SK-N-SH treated with all-trans-retinoic acid at 6 μM for 48 hours (cell line): Measurements from ENCODE around the gene PRR11.

Experiments used
- ATAC-seq: fragments of 200-7000 bp; cut with Tn5 transposase; 3 replicates; pipeline ENCODE4 v1.9.1; 2020; ENCODE audit warnings: mild to moderate bottlenecking, moderate library complexity
- BACH2 ChIP-seq: fragments of 250-450 bp; sonication (Bioruptor Pico); IDR thresholded peaks from 2 replicates; pipeline ENCODE4 v1.9.0; 2021; ENCODE audit warnings: mild to moderate bottlenecking, borderline replicate concordance
- CSDC2 ChIP-seq: fragments of 250-450 bp; sonication (Bioruptor Pico); IDR thresholded peaks from 2 replicates; pipeline ENCODE4 v1.5.0; 2020; ENCODE audit warnings: mild to moderate bottlenecking, moderate library complexity
- ESRRG ChIP-seq: fragments of 250-450 bp; sonication (Bioruptor Pico); IDR thresholded peaks from 2 replicates; pipeline ENCODE4 v1.6.1; 2021; ENCODE audit warnings: mild to moderate bottlenecking
- GLIS3 ChIP-seq: fragments of 250-450 bp; sonication (Bioruptor Pico); IDR thresholded peaks from 2 replicates; pipeline ENCODE4 v1.5.0; 2020; ENCODE audit warnings: mild to moderate bottlenecking, moderate library complexity
- ISL1 ChIP-seq: fragments of 250-450 bp; sonication (Bioruptor Pico); IDR thresholded peaks from 2 replicates; pipeline ENCODE4 v2.1.2; 2022; ENCODE audit warnings: mild to moderate bottlenecking, moderate library complexity
- OSR1 ChIP-seq: fragments of 250-450 bp; sonication (Bioruptor Pico); IDR thresholded peaks from 2 replicates; pipeline ENCODE4 v1.8.0; 2022; ENCODE audit warnings: moderate library complexity, mild to moderate bottlenecking, inconsistent platforms
- PPARA ChIP-seq: fragments of 250-450 bp; sonication (Bioruptor Pico); IDR thresholded peaks from 2 replicates; pipeline ENCODE4 v1.5.0; 2020; ENCODE audit warnings: mild to moderate bottlenecking, borderline replicate concordance
- RARB ChIP-seq: fragments of 250-450 bp; sonication (Bioruptor Pico); IDR thresholded peaks from 2 replicates; pipeline ENCODE4 v1.8.0; 2021; ENCODE audit warnings: mild to moderate bottlenecking, moderate library complexity
- SNAI2 ChIP-seq: fragments of 250-450 bp; sonication (Bioruptor Pico); IDR thresholded peaks from 2 replicates; pipeline ENCODE4 v1.5.0; 2020; ENCODE audit warnings: mild to moderate bottlenecking, moderate library complexity
- TCF4 ChIP-seq: fragments of 250-450 bp; sonication (Bioruptor Pico); IDR thresholded peaks from 2 replicates; pipeline ENCODE4 v1.8.0; 2021; ENCODE audit warnings: mild to moderate bottlenecking, moderate library complexity, borderline replicate concordance
- TOX ChIP-seq: fragments of 250-450 bp; sonication (Bioruptor Pico); IDR thresholded peaks from 2 replicates; pipeline ENCODE4 v1.8.0; 2021; ENCODE audit warnings: mild to moderate bottlenecking, moderate library complexity, borderline replicate concordance
- ZC3H10 ChIP-seq: fragments of 250-450 bp; sonication (Bioruptor Pico); IDR thresholded peaks from 2 replicates; pipeline ENCODE4 v1.5.1; 2021; ENCODE audit warnings: mild to moderate bottlenecking, moderate library complexity
- ZFP3 ChIP-seq: fragments of 250-450 bp; sonication (Bioruptor Pico); IDR thresholded peaks from 2 replicates; pipeline ENCODE4 v1.5.0; 2020; ENCODE audit warnings: mild to moderate bottlenecking, moderate library complexity
- ZFP30 ChIP-seq: fragments of 450-650 bp; formaldehyde crosslinking; IDR thresholded peaks from 2 replicates; pipeline ENCODE4 v1.5.0; 2022; ENCODE audit warnings: mild to moderate bottlenecking, moderate library complexity
- ZNF565 ChIP-seq: fragments of 450-650 bp; formaldehyde crosslinking; conservative IDR thresholded peaks from 2 replicates; pipeline ENCODE4 v1.5.0; 2020; ENCODE audit warnings: low read depth, mild to moderate bottlenecking, moderate library complexity
- ZNF70 ChIP-seq: fragments of 450-650 bp; formaldehyde crosslinking; IDR thresholded peaks from 2 replicates; pipeline ENCODE4 v1.5.0; 2020; ENCODE audit warnings: mild to moderate bottlenecking, moderate library complexity
- ZNF8 ChIP-seq: fragments of 450-650 bp; formaldehyde crosslinking; IDR thresholded peaks from 2 replicates; pipeline ENCODE4 v1.5.0; 2020; ENCODE audit warnings: mild to moderate bottlenecking, moderate library complexity
- TF ChIP-seq, protein P1 (sequence below): fragments of 250-450 bp; sonication (Bioruptor Pico); IDR thresholded peaks from 2 replicates; pipeline ENCODE4 v1.5.1; 2021; ENCODE audit warnings: mild to moderate bottlenecking, moderate library complexity
- TF ChIP-seq, protein P2 (sequence below): fragments of 250-450 bp; sonication (Bioruptor Pico); IDR thresholded peaks from 2 replicates; pipeline ENCODE4 v1.5.1; 2020; ENCODE audit warnings: low read depth, mild to moderate bottlenecking, moderate library complexity
- TF ChIP-seq, protein P3 (sequence below): fragments of 250-450 bp; sonication (Bioruptor Pico); IDR thresholded peaks from 2 replicates; pipeline ENCODE4 v1.8.0; 2020; ENCODE audit warnings: mild to moderate bottlenecking, moderate library complexity, borderline replicate concordance
- TF ChIP-seq, protein P4 (sequence below): fragments of 250-450 bp; sonication (Bioruptor Pico); IDR thresholded peaks from 2 replicates; pipeline ENCODE4 v1.5.0; 2020; ENCODE audit warnings: mild to moderate bottlenecking, moderate library complexity
- TF ChIP-seq, protein P5 (sequence below): fragments of 250-450 bp; sonication (Bioruptor Pico); IDR thresholded peaks from 2 replicates; pipeline ENCODE4 v1.8.0; 2021; ENCODE audit warnings: low read depth, mild to moderate bottlenecking, moderate library complexity, borderline replicate concordance

PRR11 gene

DNA sequence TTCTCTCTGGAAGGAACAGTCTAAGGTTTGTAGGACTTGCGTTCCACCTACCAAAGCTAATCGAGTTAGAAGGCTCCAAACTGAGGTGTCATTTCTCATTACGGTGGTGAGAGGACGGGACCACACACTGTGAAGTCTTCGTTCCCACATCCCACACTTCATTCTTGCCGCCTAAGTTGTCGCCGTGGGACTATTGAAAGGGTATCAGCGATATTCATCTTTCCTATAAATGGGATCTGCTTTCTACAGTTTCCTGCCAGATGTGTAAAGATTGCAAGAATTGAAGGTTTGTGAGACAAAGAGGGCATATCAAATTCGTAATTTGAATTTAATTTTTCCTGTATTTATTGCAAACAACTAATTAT is 48.3 kb upstream of the PRR11 start:
- TF ChIP-seq, protein P1, sequence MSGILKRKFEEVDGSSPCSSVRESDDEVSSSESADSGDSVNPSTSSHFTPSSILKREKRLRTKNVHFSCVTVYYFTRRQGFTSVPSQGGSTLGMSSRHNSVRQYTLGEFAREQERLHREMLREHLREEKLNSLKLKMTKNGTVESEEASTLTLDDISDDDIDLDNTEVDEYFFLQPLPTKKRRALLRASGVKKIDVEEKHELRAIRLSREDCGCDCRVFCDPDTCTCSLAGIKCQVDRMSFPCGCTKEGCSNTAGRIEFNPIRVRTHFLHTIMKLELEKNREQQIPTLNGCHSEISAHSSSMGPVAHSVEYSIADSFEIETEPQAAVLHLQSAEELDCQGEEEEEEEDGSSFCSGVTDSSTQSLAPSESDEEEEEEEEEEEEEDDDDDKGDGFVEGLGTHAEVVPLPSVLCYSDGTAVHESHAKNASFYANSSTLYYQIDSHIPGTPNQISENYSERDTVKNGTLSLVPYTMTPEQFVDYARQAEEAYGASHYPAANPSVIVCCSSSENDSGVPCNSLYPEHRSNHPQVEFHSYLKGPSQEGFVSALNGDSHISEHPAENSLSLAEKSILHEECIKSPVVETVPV (CRISPR knock-in tag): peak; percentile 43; the same call in 1 of the 2 replicates
- TF ChIP-seq SNAI2 (CRISPR knock-in tag): no peak
- TF ChIP-seq, all 23 proteins: peak for 1
- no peak for ATAC-seq

DNA sequence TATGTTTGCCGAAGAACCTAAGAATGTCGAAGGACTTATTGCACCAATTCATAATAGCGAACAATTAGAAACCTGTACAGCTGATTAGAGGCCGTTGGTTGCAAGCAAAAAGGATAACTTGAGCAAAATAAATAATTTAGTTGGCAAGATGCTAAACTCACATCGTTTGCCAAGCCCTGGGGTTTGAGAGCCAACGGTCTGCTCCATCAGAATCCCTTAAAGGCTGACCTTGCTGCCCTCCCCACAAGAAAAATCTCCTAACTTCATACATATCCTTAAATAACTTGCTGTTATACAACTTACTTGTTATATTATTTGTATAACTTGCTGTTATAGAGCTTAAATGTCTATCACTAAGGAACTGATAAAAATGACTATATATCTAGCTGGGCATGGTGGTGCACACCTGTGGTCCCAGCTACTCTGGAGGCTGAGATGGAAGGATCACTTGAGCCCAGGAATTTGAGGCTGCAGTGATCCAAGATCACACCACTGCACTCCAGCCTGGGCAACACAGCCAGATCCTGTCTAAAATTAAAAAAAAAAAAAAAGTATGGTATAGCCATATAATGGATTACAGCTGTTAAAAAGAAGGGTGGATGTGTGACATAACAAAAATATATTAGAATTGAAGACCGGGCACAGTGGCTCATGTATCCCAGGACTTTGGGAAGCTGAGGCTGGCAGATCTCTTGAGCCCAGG is 47.0 kb upstream of the PRR11 start:
- no peak for ATAC-seq
- TF ChIP-seq, protein P2, sequence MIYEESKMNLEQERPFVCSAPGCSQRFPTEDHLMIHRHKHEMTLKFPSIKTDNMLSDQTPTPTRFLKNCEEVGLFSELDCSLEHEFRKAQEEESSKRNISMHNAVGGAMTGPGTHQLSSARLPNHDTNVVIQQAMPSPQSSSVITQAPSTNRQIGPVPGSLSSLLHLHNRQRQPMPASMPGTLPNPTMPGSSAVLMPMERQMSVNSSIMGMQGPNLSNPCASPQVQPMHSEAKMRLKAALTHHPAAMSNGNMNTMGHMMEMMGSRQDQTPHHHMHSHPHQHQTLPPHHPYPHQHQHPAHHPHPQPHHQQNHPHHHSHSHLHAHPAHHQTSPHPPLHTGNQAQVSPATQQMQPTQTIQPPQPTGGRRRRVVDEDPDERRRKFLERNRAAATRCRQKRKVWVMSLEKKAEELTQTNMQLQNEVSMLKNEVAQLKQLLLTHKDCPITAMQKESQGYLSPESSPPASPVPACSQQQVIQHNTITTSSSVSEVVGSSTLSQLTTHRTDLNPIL (CRISPR knock-in tag): no peak
- TF ChIP-seq TCF4 (no peak), RARB (CRISPR knock-in tag) (no peak), OSR1 (no peak), ESRRG (CRISPR knock-in tag) (no peak), SNAI2 (CRISPR knock-in tag) (no peak), BACH2 (CRISPR knock-in tag) (no peak), CSDC2 (CRISPR knock-in tag) (no peak), ISL1 (CRISPR knock-in tag) (no peak), PPARA (CRISPR knock-in tag) (no peak), ZFP30 (no peak), ZNF70 (CRISPR knock-in tag) (no peak), ZNF8 (no peak)
- TF ChIP-seq, protein P3, sequence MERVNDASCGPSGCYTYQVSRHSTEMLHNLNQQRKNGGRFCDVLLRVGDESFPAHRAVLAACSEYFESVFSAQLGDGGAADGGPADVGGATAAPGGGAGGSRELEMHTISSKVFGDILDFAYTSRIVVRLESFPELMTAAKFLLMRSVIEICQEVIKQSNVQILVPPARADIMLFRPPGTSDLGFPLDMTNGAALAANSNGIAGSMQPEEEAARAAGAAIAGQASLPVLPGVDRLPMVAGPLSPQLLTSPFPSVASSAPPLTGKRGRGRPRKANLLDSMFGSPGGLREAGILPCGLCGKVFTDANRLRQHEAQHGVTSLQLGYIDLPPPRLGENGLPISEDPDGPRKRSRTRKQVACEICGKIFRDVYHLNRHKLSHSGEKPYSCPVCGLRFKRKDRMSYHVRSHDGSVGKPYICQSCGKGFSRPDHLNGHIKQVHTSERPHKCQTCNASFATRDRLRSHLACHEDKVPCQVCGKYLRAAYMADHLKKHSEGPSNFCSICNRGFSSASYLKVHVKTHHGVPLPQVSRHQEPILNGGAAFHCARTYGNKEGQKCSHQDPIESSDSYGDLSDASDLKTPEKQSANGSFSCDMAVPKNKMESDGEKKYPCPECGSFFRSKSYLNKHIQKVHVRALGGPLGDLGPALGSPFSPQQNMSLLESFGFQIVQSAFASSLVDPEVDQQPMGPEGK (CRISPR knock-in tag): no peak
- TF ChIP-seq, protein P4, sequence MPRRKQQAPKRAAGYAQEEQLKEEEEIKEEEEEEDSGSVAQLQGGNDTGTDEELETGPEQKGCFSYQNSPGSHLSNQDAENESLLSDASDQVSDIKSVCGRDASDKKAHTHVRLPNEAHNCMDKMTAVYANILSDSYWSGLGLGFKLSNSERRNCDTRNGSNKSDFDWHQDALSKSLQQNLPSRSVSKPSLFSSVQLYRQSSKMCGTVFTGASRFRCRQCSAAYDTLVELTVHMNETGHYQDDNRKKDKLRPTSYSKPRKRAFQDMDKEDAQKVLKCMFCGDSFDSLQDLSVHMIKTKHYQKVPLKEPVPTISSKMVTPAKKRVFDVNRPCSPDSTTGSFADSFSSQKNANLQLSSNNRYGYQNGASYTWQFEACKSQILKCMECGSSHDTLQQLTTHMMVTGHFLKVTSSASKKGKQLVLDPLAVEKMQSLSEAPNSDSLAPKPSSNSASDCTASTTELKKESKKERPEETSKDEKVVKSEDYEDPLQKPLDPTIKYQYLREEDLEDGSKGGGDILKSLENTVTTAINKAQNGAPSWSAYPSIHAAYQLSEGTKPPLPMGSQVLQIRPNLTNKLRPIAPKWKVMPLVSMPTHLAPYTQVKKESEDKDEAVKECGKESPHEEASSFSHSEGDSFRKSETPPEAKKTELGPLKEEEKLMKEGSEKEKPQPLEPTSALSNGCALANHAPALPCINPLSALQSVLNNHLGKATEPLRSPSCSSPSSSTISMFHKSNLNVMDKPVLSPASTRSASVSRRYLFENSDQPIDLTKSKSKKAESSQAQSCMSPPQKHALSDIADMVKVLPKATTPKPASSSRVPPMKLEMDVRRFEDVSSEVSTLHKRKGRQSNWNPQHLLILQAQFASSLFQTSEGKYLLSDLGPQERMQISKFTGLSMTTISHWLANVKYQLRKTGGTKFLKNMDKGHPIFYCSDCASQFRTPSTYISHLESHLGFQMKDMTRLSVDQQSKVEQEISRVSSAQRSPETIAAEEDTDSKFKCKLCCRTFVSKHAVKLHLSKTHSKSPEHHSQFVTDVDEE: no peak

DNA sequence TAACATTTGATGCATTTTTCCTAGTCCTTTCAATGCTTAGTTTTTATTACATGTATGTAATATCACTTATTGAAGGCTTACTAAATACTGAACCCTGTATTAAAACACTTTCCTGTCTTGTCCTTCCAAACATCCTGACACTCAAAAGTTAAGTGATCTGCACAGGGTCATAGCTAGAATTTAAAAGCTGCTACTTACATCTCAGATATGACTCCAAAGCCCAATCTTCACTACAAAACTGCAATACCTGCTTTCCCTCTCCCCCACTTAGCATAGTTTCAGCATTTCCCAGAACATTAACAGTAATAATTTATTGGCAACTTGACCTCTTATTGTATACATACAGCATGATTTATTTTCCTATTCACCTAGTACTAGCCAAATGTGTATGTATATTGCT is 44.6 kb upstream of the PRR11 start:
- no peak for TF ChIP-seq RARB (CRISPR knock-in tag)
- TF ChIP-seq CSDC2 (CRISPR knock-in tag): no peak
- TF ChIP-seq OSR1: no peak
- TF ChIP-seq GLIS3 (CRISPR knock-in tag): no peak
- TF ChIP-seq, protein P5, sequence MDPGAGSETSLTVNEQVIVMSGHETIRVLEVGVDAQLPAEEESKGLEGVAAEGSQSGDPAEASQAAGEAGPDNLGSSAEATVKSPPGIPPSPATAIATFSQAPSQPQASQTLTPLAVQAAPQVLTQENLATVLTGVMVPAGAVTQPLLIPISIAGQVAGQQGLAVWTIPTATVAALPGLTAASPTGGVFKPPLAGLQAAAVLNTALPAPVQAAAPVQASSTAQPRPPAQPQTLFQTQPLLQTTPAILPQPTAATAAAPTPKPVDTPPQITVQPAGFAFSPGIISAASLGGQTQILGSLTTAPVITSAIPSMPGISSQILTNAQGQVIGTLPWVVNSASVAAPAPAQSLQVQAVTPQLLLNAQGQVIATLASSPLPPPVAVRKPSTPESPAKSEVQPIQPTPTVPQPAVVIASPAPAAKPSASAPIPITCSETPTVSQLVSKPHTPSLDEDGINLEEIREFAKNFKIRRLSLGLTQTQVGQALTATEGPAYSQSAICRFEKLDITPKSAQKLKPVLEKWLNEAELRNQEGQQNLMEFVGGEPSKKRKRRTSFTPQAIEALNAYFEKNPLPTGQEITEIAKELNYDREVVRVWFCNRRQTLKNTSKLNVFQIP: no peak
- TF ChIP-seq, protein P3 (CRISPR knock-in tag): no peak
- TF ChIP-seq ISL1 (CRISPR knock-in tag): no peak
- no peak for TF ChIP-seq PPARA (CRISPR knock-in tag)
- TF ChIP-seq ESRRG (CRISPR knock-in tag): no peak
- TF ChIP-seq ZNF8: no peak
- no peak for TF ChIP-seq ZFP3
- no peak for TF ChIP-seq ZNF70 (CRISPR knock-in tag)
- TF ChIP-seq ZC3H10 (CRISPR knock-in tag): no peak
- TF ChIP-seq, protein P1 (CRISPR knock-in tag): no peak
- no peak for TF ChIP-seq TOX (CRISPR knock-in tag)
- no peak for TF ChIP-seq ZNF565 (CRISPR knock-in tag)
- no peak for TF ChIP-seq ZFP30
- TF ChIP-seq, protein P2 (CRISPR knock-in tag): no peak
- TF ChIP-seq SNAI2 (CRISPR knock-in tag): no peak
- no peak for ATAC-seq
